Dermis blood vessel endothelial cell (primary cell): Measurements from ENCODE around the gene PLA2G4B. TPM values are rescaled to one million over a fixed set of nuclear protein-coding genes. Genes with fewer than 3 reads are reported as not detected.
A peak's percentile ranks its signal among the peaks of the same experiment; 100 is the strongest.

ENCODE experiments used
- DNase-seq: peaks from one replicate; pipeline ENCODE4 v3.0.0; 2010
- total RNA-seq: library from RNA; depleted of rRNA; stranded (reverse); fragments of >200 nt; gene quantifications from 2 replicates; pipeline ENCODE4 v1.2.3, GENCODE V29; 2014

PLA2G4B gene
- total RNA-seq, 1 donor from 2014 or later = 1.0 TPM

DNA sequence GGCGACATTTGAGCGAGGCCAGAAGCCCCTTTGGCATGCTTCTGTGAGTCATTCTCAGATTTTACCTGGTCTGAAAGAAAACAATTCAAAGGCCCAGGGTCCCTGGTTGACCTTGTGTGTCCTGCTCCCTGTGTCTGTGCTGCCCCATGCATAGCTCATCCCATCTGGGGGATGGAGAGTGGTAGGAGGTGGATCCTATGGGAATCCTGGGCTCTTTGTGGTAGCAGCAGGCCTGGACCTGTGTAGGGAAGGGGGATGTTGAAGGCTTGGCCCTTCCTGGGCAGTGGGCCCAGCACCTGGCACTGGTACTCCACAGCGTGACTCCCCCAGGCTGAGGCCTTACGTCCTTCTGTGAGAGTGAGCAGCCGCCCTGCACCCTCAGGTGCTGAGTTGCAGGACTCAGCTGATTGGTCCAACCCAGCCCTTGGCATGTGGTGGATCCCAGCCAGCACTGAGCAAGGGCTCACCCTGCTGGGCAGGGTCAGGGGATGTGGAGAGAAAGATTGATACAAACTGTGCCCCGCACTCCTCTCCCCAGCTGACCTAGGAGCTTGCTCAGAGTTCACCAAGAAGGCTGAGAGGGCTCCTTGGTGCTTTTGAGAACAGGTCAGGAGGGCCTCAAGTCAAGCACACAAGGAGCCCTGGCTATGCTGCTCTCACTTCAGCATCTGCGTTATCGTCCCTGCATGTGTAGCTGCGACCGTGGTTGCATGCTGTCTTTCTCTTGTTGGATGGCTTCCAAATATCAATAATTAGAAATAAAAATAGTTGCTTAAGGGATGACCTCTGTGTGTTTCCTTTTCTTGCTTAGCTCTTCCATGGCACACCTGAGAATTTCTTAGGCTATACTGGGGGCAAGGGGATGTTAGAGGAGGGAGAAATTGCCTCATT lies 32.1 kb upstream of the PLA2G4B start:
- DNase-seq = no peak

DNA sequence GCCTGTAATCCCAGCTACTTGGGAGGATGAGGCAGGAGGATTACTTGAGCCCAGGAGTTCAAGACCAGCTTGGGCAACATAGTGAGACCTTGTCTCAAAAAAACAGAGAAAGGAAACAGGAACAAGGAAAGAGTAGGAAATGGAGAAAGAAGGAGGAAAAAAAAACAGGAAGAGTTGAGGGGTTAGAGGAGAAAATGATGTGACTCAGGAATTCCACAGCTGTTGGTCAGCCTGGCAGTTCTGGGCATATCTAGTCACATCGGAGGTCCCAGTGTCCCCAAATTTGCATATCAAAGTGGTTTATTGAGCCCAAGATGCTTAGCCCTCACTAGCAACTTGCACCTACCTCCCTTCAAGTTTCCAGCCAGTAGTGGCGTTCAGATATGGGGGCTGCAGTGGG lies 29.5 kb upstream of the PLA2G4B start:
- no peak for DNase-seq

DNA sequence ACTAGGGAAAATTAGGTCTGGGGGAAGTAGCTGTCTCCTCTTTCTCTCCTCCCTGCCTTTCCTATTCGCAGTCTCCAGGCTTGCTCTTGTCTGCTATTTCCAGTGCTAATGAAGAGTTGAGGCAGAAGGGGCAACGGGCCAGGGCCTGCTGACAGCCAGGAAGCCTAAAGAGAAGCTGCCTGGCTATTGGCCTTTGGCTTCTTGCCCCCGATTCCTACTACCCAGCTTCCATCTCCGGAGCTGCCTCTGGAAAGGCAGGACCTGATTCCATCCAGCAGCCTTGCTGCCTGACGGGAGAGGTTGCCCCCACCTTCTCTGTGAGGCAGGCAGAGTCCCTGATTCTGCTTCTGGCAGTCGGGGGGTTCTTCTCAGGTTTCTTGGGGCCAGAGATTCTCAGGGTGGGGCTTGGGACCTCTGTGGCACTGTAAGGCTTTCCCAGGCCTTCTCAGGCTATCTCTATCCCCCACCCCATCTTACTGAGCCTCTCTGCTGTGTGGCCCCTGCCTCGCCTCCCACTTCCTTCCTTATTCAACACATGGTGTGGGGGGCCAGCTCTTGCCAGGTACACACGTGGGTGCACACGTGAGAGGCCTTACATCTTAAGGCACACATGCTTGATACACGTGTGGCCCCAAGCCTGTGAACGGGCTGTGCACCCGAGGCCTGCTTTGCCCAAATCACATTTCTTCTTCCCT lies 29.0 kb upstream of the PLA2G4B start:
- no peak for DNase-seq

DNA sequence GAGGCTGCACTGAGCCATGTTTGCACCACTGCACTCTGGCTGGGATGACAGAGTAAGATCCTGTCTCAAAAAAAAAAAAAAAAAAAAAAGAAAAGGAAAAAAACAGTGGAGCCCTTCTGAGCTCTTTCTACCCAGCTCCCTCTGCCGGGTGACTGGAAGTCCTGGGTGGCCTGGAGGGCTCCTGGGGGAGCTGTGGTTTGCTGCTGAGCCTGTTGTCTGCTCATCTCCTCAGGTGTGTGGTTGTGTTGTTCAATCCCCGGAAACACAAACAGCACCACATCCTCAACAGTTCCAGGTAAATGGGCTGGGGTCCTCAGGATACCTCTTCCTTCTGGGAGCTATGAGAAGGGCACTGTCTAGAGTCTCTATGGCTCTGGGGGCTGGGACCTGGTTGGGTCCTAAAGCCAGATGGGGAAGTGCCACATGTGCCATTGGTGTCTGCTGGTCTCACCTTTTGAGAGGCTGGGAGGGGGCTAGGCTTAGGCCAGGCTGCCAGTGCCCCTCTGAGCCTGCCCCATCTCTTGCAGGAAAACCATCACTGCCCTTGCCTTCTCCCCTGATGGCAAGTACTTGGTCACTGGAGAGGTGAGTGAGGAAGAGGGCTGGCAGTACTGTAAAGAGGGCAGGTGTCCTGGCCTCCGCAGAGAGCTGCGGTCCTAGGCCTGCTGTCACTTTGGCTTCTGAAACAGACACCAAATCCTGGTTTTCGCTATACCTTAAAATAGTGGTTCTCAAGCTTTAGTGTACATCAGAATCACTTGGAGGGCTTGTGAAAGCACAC lies 27.8 kb upstream of the PLA2G4B start:
- no peak for DNase-seq

DNA sequence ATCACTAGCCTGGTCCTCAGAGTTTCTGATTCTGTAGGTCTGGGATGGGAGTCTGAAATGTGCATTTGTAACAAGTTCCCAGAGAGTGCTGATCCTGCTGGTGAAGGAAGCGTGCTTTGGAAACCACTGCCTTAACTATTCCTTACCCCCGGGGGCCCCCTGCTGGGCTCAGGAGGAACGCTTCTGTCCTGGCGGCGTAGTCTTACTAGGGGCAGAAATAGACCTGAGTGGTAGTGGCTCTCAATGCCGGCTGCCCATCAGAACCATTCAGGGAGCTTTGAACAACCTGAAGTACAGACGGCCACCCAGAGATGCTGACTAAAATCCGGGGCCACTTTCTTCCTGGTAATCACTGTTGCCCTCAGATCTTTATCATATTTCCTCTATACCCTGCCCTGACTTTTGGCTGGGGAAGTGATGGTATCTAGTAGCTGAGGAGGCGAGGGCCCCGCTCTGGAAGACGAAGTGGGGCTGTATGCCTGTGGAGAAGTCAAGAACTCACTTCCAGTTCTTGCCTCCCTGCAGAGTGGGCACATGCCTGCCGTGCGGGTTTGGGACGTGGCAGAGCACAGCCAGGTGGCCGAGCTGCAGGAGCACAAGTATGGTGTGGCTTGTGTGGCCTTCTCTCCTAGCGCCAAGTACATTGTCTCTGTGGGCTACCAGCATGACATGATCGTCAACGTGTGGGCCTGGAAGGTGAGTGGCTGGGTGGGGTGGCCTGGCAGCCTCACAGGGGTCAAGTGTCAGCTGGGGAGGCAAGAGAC lies 27.0 kb upstream of the PLA2G4B start:
- DNase-seq = peak; percentile 92

DNA sequence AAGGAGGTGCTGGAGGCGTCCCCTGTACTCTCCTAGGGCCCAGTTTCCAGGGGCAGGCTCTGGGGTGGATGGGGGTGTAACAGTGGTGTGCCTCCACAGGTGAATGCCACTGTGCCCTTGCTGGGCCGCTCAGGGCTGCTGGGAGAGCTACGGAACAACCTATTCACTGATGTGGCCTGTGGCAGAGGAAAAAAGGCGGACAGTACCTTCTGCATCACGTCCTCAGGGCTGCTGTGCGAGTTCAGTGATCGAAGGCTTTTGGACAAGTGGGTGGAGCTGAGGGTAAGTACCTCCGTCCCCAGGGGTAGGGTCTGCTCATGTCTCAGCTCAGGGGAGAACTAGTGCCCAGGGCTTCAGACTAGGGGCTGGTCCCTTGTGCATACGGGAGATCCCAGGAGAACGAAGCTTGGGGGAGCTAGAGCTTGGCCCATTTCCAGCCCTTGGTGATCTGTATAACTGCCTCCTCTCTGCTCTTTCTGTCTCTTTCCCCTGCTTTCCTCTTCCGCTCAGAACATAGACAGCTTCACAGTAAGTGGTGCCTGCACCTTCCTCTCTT lies 25.7 kb upstream of the PLA2G4B start:
- no peak for DNase-seq

DNA sequence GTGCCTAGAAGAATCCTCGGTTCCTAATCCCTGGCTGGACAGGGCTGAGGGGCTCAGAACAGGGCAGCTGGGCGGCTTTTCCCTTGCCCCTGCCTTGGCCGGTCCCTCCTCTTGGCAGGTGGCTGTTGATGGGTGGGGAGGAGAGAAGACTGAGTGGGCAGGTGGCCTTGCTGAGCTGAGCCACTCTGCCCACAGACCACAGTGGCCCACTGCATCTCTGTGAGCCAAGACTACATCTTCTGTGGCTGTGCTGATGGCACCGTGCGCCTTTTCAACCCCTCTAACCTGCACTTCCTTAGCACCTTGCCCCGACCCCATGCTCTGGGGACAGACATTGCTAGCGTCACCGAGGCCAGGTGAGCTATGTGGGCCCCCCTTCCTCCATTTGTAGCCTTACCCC lies 25.2 kb upstream of the PLA2G4B start:
- DNase-seq = no peak

DNA sequence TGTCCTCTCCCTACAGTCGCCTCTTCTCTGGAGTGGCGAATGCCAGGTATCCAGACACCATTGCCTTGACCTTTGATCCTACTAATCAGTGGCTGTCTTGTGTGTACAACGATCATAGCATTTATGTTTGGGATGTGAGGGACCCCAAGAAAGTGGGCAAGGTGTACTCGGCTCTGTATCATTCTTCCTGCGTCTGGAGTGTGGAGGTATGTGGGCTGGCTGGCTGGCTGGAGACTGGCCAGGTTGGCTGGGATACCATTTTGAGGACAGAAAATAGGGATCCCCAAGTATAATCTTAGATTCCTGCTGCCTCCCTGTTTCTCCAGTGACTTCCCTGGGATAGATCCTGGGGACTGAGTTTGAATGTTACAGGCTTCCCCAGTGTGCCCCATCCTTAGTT lies 24.1 kb upstream of the PLA2G4B start:
- no peak for DNase-seq

DNA sequence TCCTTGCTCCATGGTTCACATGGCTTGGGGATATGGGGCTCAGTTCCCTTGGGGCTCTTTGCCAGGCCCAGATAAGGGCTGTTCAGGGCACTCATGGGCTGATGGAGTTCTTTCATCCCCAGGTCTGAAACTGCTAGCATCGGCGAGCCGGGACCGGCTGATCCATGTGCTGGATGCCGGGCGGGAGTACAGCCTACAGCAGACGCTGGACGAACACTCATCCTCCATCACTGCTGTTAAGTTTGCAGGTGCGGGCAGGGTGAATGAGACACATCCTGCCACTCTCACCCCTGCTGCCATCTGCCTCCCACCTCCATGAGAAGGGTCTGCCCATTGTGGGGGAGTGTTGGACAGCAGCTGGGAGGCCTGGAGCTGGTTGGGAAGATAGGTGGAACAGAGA lies 21.9 kb upstream of the PLA2G4B start:
- DNase-seq = no peak

DNA sequence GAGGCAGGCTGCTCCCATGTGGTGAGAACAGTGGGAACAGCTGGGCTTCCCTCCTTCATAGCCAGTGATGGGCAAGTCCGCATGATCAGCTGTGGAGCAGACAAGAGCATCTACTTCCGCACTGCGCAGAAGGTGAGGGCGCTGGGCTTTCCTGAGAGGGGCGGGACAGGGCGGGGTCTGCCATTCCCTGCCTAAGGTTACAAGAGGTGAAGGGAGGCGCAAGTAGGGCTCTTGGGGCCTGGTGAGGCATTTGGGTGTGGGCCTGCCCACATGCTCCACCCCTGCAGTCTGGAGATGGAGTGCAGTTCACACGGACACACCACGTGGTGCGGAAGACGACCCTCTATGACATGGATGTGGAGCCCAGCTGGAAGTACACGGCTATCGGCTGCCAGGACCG lies 21.3 kb upstream of the PLA2G4B start:
- DNase-seq = no peak

DNA sequence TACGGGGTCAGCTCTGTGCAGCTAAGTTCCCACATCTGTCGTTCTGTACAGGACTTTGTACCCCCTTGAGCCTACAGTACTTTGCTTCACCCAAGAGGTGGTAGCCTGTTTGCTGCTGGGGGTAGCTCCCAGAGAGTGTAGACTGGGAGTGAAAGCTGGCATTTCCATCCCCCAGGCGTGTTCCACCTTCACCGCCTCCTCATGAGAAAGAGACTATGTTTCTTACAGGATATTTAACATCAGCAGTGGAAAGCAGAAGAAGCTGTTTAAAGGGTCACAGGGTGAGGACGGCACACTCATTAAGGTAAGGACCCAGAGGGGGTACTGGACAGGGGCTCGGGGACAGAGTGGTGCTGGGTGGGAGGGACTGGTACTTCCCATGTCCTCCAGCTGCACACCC lies 20.9 kb upstream of the PLA2G4B start:
- no peak for DNase-seq

DNA sequence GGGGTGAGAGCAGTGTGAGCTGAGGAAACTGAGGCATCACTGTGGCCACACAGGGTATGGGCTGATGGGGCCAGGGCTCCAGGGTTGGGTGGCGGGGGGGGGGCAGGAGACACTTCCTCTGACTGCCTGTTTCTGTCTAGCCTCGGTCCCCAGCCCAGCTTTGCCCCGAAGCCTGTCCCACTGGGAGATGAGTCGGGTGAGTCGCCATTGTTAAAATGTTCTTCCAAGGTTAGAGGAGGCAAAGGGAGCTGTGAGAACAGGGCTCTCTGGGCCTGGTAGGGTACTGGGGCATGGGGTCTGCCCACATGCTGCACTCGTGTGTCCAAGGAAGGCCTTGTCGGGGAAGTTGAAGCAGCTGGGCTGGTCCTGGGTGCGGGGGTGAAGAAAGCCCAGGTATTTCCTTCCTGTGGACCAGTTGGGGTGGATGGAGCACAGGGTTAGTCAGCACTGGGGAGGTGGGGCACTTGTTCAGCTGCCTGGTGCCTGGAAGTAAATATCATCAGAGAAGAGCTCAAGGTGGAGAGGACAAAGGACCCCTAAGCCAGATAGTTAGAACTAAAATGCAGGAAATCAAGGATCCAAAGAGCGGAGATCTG lies 19.1 kb upstream of the PLA2G4B start:
- DNase-seq = no peak

DNA sequence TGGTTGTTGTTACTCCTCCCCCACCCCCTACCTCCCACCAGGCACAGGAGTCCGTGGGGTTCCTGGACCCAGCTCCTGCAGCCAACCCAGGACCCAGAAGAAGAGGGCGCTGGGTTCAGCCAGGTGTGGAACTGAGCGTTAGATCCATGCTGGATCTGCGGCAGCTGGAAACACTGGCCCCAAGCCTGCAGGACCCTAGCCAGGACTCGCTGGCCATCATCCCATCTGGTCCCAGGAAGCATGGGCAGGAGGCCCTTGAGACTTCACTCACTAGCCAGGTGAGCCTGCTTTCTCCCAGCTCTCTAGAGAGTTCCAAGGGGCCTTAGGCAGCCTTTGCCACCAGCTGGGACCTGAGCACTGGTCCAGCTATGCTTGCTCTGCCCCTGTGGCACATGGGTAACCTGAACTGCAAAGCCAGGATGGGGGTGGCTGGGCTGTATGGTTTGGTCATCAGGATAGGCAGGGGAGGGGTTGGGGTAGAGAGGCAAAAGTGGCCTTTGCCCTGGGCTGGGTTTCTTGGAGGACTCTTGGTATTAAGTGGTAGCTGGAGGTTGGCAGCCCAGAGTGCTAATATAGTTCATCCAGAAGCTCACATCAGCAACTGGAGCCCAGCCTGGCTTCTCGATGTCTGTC lies 17.7 kb upstream of the PLA2G4B start:
- DNase-seq = no peak

DNA sequence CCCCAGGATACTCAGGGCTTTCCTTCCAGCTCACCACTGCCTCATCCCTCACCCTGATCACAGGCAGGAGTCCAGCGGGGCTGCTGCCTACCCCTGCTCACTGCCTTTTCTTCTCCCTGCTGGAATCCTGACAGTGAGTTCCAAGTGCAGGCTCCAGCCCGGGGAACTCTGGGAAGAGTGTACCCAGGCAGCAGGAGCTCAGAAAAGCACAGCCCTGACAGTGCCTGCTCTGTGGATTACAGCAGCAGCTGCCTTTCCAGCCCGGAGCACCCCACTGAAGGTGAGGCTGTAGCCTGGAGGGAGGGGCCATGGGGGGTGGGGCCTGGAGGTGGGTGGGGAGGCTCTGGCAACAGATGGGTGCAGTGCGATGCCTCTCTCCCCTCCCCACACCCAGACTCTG lies 16.8 kb upstream of the PLA2G4B start:
- no peak for DNase-seq

DNA sequence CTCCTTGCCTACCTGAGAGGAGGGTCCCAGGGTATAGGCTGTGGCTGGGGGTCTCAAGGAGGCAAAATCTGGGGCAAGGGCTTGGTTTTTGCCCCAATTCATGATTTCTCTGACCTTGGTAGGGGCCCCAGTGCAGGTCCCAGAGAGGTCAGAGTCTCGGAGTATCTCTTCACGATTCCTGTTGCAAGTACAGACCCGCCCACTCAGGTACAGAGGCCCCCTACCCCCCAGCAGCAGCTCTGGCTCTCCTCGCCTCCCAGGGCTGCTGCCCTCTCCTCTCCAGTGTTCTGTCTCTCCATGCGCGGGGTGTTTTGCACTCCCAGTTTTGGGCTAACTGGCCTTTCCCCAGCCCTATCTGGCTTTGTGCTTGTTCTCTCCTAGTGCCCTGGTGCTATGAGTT lies 16.2 kb upstream of the PLA2G4B start:
- no peak for DNase-seq

DNA sequence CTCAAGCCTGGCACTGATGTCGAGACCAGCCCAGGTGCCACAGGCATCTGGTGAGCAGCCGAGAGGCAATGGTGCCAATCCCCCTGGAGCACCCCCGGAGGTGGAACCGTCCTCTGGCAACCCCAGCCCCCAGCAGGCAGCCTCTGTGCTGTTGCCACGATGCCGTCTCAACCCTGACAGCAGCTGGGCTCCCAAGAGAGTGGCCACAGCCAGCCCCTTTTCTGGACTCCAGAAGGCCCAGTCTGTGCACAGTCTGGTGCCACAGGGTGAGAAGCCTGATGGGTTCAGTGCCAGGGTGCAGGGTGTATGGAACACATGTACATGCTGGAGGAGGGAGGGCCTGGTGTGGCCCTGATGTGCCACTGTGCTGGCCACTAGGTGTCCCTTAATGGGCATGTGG lies 15.7 kb upstream of the PLA2G4B start:
- no peak for DNase-seq

DNA sequence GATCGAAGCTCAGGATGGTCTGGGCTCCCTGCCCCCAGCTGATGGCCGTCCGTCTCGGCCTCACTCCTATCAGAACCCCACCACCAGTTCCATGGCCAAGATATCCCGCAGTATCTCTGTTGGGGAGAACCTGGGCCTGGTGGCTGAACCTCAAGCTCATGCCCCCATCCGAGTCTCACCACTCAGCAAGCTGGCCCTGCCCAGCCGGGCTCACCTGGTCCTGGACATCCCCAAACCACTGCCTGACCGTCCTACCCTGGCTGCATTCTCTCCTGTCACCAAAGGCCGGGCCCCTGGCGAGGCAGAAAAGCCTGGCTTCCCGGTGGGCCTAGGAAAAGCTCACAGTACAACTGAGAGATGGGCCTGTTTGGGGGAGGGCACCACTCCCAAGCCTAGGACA lies 15.1 kb upstream of the PLA2G4B start:
- DNase-seq = no peak

DNA sequence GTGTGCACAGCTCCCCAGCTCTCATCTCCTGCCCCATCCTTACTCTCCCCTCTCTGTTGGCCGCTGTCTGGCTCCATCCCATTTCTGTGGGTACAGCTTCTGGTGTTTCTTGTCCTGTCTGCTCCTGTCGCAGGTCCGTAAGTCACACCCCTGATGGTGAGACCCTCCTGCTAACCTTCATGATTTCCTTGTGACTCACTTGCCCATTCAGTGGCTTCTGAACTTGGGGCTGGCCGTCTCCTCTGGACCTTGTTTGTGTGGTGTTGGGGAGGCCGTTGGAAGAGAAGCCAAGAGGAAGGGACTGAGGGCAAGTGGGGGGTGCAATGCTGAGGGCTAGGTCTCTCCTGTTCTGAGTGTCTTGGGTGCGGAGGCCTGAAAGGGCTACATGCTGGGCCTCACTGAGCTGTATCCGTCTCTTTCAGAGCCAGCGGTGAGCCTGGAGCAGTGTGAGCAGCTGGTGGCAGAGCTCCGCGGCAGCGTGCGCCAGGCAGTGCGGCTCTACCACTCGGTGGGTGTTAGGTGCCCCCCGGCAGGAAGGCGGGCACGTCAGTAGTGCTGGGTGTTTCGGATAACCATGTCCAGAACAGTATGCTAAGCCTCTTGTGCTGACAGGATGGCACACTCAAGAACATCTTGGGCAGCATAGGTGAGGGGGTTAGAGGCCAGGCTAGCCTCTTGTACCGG lies 14.4 kb upstream of the PLA2G4B start:
- DNase-seq = no peak

DNA sequence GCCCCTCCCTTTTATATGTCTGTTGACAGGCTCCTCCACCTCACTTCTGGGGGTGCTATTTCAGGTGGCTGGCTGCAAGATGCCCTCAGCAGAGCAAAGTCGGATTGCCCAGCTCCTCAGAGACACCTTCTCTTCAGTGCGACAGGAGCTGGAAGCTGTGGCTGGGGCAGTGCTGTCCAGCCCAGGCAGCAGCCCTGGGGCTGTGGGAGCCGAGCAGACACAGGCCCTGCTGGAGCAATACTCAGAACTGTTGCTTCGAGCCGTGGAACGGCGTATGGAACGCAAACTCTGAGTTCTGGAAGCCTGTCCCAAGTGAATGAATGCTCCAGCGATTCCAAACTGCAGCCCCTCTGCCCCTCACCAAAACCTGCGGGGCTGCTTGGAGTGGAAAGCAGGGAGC lies 13.5 kb upstream of the PLA2G4B start:
- no peak for DNase-seq

DNA sequence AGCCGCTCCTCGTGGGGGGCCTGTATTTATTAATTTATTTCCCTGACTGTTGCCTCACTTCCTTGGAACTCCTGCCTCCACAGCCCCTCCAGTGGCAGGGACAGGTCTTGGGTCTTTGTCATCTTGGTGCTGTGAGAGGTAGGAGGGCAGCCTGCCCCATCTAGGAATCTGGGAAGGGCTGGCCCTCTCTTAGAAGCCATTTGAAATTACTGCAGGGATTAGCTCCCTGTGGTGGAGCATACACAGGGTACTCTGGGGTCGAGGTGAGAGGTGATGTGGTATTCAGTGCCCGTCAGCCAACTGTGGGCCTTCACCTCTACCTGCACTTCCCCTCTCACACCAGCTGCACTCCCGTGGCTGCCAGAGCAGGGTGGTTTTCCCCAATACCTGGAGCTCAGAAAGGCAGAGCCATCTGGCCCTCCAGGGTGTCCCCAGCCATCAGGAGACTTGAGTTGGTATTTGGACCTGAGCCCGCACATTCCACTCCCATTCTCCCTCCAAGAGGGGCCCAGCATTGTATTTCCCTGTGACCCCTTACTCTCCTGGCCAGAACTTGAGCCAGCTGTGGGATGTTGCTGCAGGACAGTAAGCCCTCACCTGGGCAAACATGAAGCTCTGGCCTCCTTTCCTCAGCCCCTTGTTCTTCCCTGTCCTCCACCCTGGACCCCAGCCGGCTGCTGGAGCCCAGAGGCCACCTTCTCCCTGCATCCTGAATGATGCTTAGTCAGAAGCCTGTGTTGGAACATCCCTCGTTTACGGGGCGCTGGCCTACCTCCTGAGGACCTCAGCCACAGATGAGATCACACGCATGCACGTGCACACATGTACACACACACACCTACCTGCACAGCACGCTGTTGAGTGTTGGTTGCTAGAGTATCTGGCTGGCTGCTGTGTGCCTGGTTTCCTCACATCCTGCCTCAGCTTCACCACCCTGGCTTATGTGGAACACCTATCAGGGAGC lies 12.8 kb upstream of the PLA2G4B start:
- no peak for DNase-seq
